NCI-H526 (cell line): Measurements from ENCODE around the gene EEFSEC.
"Not testable (repeated sequence)": the region's sequence is repeated elsewhere in the genome, so short reads cannot be mapped to it uniquely, and the experiment has no call there.

Experiments
- DNase-seq, 2 experiments: peaks; one replicate each; lab custom pipeline; 2025; lab: John Stamatoyannopoulos, UW

The EEFSEC gene

GRCh38 chr3:128152419-128153155, 694 bp upstream of the EEFSEC start:
- no peak for DNase-seq

GRCh38 chr3:128154354-128154753, 1.1 kb downstream of the EEFSEC start:
- not testable (repeated sequence) for DNase-seq

GRCh38 chr3:128155616-128156360, 2.5 kb downstream of the EEFSEC start:
- DNase-seq = no peak

GRCh38 chr3:128160661-128161060, 7.4 kb downstream of the EEFSEC start:
- no peak for DNase-seq

GRCh38 chr3:128163432-128163831, 10.2 kb downstream of the EEFSEC start:
- no peak for DNase-seq

GRCh38 chr3:128166971-128167453, 13.7 kb downstream of the EEFSEC start:
- no peak for DNase-seq

- DNase-seq = no peak
Observed at GRCh38 chr3:128167646-128167972, 14.3 kb downstream of the EEFSEC start.

GRCh38 chr3:128167973-128168674, 14.8 kb downstream of the EEFSEC start:
- DNase-seq = no peak

GRCh38 chr3:128168836-128169235, 15.6 kb downstream of the EEFSEC start:
- no peak for DNase-seq

- DNase-seq = peak; percentile 70 to 86
Observed at GRCh38 chr3:128170866-128171516, 17.7 kb downstream of the EEFSEC start.

- no peak for DNase-seq
Observed at GRCh38 chr3:128173200-128173599, 19.9 kb downstream of the EEFSEC start.

- DNase-seq = no peak
Observed at GRCh38 chr3:128173849-128174248, 20.6 kb downstream of the EEFSEC start.

GRCh38 chr3:128174675-128175590, 21.7 kb downstream of the EEFSEC start:
- DNase-seq = no peak

GRCh38 chr3:128175768-128176167, 22.5 kb downstream of the EEFSEC start:
- DNase-seq = no peak

GRCh38 chr3:128176276-128176833, 23.1 kb downstream of the EEFSEC start:
- no peak for DNase-seq

GRCh38 chr3:128177865-128178264, 24.6 kb downstream of the EEFSEC start:
- DNase-seq = no peak

GRCh38 chr3:128178782-128179483, 25.7 kb downstream of the EEFSEC start:
- DNase-seq = no peak

- no peak for DNase-seq
Observed at GRCh38 chr3:128179484-128179819, 26.2 kb downstream of the EEFSEC start.

- DNase-seq = no peak
Observed at GRCh38 chr3:128180436-128180835, 27.2 kb downstream of the EEFSEC start.

- DNase-seq = no peak
Observed at GRCh38 chr3:128180913-128181312, 27.6 kb downstream of the EEFSEC start.
